ENCODE data around the gene FILIP1.

DNA sequence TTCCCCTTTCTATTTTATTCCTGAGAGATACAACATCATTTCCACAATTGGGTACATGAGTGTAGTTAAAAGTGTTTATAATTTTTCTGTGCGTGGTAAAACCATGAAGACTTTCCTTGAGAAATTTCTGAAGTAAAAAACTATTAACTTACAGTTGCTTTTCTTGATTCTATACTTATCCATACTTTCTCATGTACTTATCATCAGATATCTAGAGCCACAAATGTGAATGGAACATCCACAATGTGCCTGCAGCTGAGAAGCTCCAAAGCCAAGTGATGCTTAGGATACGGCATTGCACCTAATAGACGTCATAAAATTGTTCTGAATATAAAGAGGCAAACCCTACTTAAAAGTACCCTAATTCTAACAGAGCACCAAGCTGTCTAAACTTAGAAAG lies 2.9 kb downstream of the FILIP1 start:
- TF ChIP-seq, protein P1, sequence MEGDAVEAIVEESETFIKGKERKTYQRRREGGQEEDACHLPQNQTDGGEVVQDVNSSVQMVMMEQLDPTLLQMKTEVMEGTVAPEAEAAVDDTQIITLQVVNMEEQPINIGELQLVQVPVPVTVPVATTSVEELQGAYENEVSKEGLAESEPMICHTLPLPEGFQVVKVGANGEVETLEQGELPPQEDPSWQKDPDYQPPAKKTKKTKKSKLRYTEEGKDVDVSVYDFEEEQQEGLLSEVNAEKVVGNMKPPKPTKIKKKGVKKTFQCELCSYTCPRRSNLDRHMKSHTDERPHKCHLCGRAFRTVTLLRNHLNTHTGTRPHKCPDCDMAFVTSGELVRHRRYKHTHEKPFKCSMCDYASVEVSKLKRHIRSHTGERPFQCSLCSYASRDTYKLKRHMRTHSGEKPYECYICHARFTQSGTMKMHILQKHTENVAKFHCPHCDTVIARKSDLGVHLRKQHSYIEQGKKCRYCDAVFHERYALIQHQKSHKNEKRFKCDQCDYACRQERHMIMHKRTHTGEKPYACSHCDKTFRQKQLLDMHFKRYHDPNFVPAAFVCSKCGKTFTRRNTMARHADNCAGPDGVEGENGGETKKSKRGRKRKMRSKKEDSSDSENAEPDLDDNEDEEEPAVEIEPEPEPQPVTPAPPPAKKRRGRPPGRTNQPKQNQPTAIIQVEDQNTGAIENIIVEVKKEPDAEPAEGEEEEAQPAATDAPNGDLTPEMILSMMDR (IDR thresholded peaks at IDR 0.05) = no peak
- no peak for TF ChIP-seq POLR2A (IDR thresholded peaks at IDR 0.05)
- no peak for TF ChIP-seq POLR2AphosphoS5 (IDR thresholded peaks at IDR 0.05)
